NCI-H69 (cell line): Measurements from ENCODE around the gene SCN8A.
"Not testable (repeated sequence)": the region's sequence is repeated elsewhere in the genome, so short reads cannot be mapped to it uniquely, and the experiment has no call there.

ENCODE experiments used
- DNase-seq: peaks from one replicate; lab custom pipeline; 2025; lab: John Stamatoyannopoulos, UW

SCN8A gene

GRCh38 chr12:51815571-51815970, 224.5 kb downstream of the SCN8A start:
- DNase-seq = no peak

DNA sequence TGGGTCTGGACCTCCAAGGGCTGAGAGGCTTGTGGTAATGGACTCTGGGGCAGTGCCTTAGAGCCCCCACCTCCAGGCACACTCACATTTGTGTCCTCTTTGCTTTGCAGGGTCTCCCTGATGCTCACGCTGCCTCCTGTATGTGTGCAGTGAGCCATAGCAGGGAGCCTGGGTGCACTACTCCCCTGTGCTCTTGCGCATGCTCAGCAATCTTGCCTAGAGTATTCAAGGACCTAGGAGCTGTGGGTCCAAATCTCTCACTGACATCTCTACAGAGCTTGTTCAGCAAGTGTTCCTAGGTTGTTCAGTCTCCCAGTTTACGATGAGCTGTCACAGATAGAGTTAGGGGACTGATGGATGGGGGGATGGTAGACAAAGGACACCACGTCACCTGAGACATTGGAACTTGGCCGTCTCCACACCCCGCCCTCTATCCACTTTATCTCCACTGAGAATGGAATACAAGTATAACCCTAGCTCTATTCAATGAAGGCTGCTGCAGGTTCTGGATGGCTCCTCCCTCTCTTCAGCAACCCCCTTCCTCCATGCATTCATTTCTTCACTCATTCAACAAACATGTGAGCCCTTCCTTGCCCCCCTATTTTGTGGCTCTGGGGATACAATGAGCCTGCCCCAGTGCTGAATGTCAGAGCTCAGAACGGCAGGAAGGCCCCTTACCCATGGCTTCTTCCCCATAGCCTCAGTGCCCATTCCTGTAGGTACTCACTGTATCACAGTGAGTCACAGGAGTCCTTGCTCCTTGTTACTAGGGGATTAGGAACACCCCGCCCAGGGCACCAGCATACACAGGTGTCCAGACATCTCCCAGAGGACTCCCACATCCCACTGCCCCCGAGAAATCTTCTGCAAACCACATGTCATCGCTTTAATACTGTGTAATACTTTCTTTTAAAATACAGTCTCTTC, 226.3 kb downstream of the SCN8A start:
- no peak for DNase-seq

GRCh38 chr12:51818086-51818485, 227.1 kb downstream of the SCN8A start:
- no peak for DNase-seq

GRCh38 chr12:51818566-51819300, 227.7 kb downstream of the SCN8A start:
- DNase-seq = peak; percentile 46

DNA sequence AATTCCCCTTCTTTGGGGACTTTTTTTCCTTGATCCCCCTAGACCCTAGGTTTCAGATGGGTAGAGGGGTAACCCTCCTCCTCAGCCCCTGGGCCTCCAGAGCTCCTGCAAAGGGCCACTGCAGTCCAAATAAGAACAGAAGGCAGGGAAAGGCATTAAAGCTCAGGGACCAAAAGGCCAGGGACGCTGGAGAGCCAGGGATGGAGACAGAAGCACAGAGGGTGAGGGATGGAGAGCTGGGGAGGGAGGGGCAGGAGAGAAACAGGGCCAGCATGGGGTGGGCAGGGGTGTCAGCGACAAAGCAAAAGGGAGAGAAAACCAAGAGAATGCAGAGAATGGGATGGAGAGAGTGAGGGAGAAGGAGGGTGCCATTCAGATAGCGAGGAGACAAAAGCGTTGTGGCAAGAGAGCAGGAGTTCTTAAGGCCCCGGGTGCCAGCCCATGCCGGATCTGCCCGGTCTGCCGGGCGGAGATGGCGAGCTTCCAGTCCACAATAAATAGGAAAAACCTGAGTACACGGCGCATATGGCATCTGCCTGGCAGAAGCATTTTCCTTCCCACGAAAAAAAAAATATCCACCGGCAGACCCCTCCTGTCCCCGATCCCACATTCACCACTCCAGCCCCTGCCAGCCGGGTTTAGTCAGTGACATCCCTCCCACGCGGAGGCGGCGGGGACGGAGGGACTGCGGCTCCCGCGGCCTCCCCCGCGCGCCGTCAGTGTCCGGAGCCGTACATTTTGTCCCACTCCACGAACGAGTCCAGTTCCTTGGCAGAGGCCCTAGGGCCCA, 228.9 kb downstream of the SCN8A start:
- peak; percentile 82 for DNase-seq

GRCh38 chr12:51820526-51821439, 229.8 kb downstream of the SCN8A start:
- peak; percentile 95 for DNase-seq

- peak; percentile 72 for DNase-seq
Measured at GRCh38 chr12:51821440-51822260, 230.6 kb downstream of the SCN8A start.

- DNase-seq = no peak
Measured at GRCh38 chr12:51822261-51822616, 231.2 kb downstream of the SCN8A start.

DNA sequence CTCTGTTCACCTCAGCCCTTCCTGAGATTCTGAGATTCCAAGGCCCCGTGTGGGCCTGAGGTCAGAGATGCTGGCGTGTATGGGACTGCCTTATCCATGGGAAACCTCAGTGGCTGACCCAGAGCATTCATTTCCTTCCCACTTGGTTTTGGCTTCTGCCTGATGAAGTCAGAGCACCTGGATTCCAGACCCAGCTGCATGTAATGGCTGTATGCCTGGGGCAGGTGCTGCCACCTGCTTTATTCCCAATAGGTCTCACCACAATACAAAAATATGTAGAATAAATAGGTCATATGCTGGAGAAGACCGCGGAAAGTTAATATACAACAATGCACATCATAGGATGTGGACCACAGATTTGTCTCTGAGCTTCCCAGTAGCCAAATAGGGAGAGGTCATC, 231.9 kb downstream of the SCN8A start:
- DNase-seq = peak; percentile 55

DNA sequence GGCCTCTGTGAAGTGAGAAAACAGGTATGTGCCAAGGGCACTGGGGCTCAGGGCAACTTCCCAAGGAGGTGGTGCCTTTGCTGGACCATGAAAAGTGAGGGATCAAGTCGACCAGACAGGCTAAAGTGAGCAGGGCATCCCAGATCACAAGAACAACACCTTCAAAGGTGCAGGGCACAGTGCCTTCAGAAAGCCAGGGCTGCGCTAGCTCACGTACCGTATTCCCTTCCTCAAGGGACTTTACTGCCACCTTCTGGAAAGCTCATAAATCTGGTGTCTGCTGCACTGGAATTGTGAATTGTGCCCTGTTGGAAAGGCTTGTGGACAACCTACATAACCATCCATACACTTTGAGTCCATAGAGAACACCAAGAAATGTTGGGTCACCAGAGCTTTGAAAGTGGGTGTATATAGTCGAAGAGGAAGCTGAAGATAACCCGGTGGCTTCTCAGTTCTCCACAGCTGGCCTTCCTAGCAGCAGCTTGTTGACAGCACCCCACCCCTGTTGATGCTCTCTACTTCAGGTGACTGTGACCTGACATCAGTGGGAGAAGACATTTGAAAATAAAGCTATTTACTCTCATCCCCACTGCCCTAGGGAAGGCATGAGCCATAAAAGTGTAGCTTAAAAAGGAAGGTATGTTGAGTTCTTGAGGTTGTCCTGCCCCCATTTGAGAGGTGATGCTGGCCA, 233.0 kb downstream of the SCN8A start:
- DNase-seq = peak; percentile 87

DNA sequence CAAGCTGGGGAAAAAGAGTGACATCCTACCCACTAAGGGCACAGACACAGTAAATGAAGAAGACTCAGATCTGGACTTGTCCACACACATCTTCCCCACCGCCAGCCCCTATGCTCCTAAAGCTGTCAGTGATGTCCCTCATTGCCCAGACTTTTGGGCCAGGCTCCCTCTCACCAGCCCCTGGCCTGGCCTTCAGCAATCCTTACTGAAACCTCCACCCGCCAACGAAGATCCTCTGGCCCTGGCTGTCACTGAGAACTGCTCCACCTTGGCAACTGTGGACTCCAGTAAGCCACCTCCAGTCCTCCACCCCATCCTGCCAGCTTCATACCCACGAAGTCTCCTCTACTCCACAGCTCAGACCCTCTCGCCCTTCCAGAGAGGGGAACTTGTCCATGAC, 234.2 kb downstream of the SCN8A start:
- DNase-seq = no peak

- no peak for DNase-seq
Measured at GRCh38 chr12:51826881-51827280, 235.8 kb downstream of the SCN8A start.

DNA sequence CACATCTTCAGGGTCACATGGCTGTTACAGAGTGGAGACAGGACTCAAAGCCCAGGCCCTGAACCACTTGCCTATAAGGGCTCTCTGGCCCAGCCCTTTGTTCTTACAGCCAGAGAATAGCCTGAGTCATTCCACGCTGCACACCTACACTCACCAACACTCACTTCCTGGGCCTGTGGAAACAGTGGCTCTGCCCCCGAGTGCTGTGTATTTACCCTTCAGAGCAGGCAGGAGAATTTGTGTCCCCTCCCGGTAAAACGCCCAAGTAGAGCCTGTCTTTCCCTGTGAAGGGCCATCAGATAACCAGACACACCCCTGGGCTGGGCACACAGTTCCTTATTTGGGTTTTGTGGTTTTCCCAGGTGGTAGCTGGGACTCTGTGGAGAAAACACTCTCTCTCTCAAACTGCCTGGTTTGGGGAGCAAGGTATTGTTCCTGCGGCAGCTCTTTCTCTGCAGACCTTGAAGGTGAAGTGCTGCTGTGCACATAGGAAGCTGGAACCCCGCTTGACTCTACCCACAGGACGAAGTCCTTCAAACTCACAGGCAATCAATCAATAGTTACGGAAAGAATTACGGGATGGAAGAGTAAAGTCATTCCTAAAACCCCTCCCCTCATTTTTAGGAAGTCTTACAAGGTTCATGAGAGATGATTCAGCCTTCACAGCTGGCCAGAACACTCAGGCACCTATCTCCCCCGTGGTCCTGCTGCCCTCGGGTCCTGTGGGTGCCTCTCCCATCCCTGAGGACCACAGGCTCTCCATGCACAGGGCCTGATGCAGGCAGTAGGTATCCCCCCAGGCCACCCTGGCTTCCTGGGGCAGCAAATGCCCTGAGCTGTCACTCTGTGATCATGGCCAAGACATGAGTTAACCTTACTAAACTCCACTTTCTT, 237.1 kb downstream of the SCN8A start:
- DNase-seq = peak; percentile 38

- peak; percentile 65 for DNase-seq
Measured at GRCh38 chr12:51829011-51829481, 238.0 kb downstream of the SCN8A start.

- no peak for DNase-seq
Measured at GRCh38 chr12:51829641-51830040, 238.6 kb downstream of the SCN8A start.

DNA sequence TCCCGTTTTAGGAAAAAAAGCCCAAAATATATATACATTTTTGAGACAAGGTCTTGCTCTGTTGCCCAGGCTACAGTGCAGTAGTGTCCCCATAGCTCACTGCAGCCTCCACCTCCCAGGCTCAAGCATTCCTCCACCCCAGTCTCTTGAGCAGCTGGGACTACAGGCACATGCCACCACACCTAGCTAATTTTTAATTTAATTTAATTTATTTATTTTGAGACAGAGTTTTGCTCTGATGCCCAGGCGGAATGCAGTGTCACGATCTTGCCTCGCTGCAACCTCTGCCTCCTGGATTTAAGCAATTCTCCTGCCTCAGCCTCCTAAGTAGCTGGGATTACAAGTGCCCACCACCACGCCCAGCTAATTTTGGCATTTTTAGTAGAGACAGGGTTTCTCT, 240.8 kb downstream of the SCN8A start:
- DNase-seq = not testable (repeated sequence)

- peak; percentile 61 for DNase-seq
Measured at GRCh38 chr12:51832354-51833107, 241.5 kb downstream of the SCN8A start.
